HG03064 (cell line): Measurements from ENCODE around the gene VDAC1.
"Not testable (repeated sequence)": the region's sequence is repeated elsewhere in the genome, so short reads cannot be mapped to it uniquely, and the experiment has no call there.

ENCODE experiments used
- ATAC-seq: cut with Tn5 transposase; IDR thresholded peaks from one replicate; pipeline ENCODE4 v1.9.1; 2021; ENCODE audit warnings: low read depth; ENCODE audit not compliant: unreplicated experiment

VDAC1 gene

GRCh38 chr5:133944263-133945185 is 60.3 kb downstream of the VDAC1 start:
- ATAC-seq = no peak

- no peak for ATAC-seq
These were observed 61.3 kb downstream of the VDAC1 start for GRCh38 chr5:133943475-133943817.

GRCh38 chr5:133942614-133943474 is 61.9 kb downstream of the VDAC1 start:
- no peak for ATAC-seq

GRCh38 chr5:133941456-133942196 is 63.1 kb downstream of the VDAC1 start:
- ATAC-seq = no peak

GRCh38 chr5:133939668-133940067 is 65.1 kb downstream of the VDAC1 start:
- ATAC-seq = no peak

- ATAC-seq = peak; percentile 55
These were observed 65.8 kb downstream of the VDAC1 start for GRCh38 chr5:133938929-133939328.

- no peak for ATAC-seq
These were observed 66.5 kb downstream of the VDAC1 start for GRCh38 chr5:133938039-133938821.

- ATAC-seq = not testable (repeated sequence)
These were observed 67.1 kb downstream of the VDAC1 start for GRCh38 chr5:133937628-133938027.

- ATAC-seq = no peak
These were observed 68.1 kb downstream of the VDAC1 start for GRCh38 chr5:133936651-133937015.

GRCh38 chr5:133935991-133936650 is 68.7 kb downstream of the VDAC1 start:
- not testable (repeated sequence) for ATAC-seq

GRCh38 chr5:133935667-133935940 is 69.2 kb downstream of the VDAC1 start:
- ATAC-seq = no peak

- peak; percentile 41 for ATAC-seq
These were observed 69.7 kb downstream of the VDAC1 start for GRCh38 chr5:133934822-133935666.

GRCh38 chr5:133934311-133934710 is 70.5 kb downstream of the VDAC1 start:
- ATAC-seq = no peak

- ATAC-seq = no peak
These were observed 71.0 kb downstream of the VDAC1 start for GRCh38 chr5:133933670-133934295.

GRCh38 chr5:133933169-133933509 is 71.6 kb downstream of the VDAC1 start:
- ATAC-seq = no peak

- no peak for ATAC-seq
These were observed 72.2 kb downstream of the VDAC1 start for GRCh38 chr5:133932441-133933168.

- ATAC-seq = no peak
These were observed 73.2 kb downstream of the VDAC1 start for GRCh38 chr5:133931546-133931945.

- no peak for ATAC-seq
These were observed 74.0 kb downstream of the VDAC1 start for GRCh38 chr5:133930813-133931090.
